Activated B cell treated with CpG ODN at 0.5 μM for 24 hours (primary cell): ENCODE measurements around the gene GPATCH11. TPM values are rescaled to one million over a fixed set of nuclear protein-coding genes. Genes with fewer than 3 reads are reported as not detected.

ENCODE experiments used
- ATAC-seq: fragments of 200-7000 bp; cut with Tn5 transposase; one replicate; pipeline ENCODE4 v1.10.0; 2021; ENCODE audit warnings: low read depth, mild to moderate bottlenecking, moderate library complexity
- CTCF ChIA-PET: fragments of 350-600 bp; sonication (Branson Sonifier 250); formaldehyde crosslinking; loops from one replicate; lab custom pipeline; 2021; ENCODE audit warnings: antibody characterized with exemption; lab: Charles Lee
- POLR2A ChIA-PET: fragments of 350-600 bp; sonication (Branson Sonifier 250); formaldehyde crosslinking; loops from one replicate; lab custom pipeline; 2021; ENCODE audit warnings: antibody characterized with exemption; lab: Charles Lee
- DNase-seq: peaks from one replicate; pipeline ENCODE4 v3.0.0; 2022
- H3K27ac Mint-ChIP-seq: one replicate; pipeline ENCODE4 v1.8.0; 2020; ENCODE audit warnings: mixed read lengths
- H3K27me3 Mint-ChIP-seq: one replicate; pipeline ENCODE4 v1.8.0; 2021; ENCODE audit warnings: mixed read lengths
- H3K36me3 Mint-ChIP-seq: one replicate; pipeline ENCODE4 v1.8.0; 2021; ENCODE audit warnings: low read depth, mixed read lengths
- H3K4me1 Mint-ChIP-seq: one replicate; pipeline ENCODE4 v1.8.0; 2021; ENCODE audit warnings: mixed read lengths
- H3K4me3 Mint-ChIP-seq: one replicate; pipeline ENCODE4 v1.8.0; 2020; ENCODE audit warnings: mild to moderate bottlenecking, mixed read lengths
- H3K9me3 Mint-ChIP-seq: one replicate; pipeline ENCODE4 v1.8.0; 2020; ENCODE audit warnings: mixed read lengths
- CTCF ChIP-seq: fragments of 200-600 bp; IDR thresholded peaks from one replicate; pipeline ENCODE4 v1.8.0; 2022; ENCODE audit warnings: antibody characterized with exemption, mild to moderate bottlenecking
- intact Hi-C: fragments of 100-400 bp; cut with micrococcal nuclease; formaldehyde crosslinking; loops from one replicate; pipeline ENCODE4 v1.15.1; 2024
- total RNA-seq: library from RNA; stranded (reverse); gene quantifications from 2 replicates; pipeline ENCODE4 v1.2.3, GENCODE V29; 2022

GPATCH11 gene
- total RNA-seq, 1 donor from 2014 or later, result 32.9 TPM

DNA sequence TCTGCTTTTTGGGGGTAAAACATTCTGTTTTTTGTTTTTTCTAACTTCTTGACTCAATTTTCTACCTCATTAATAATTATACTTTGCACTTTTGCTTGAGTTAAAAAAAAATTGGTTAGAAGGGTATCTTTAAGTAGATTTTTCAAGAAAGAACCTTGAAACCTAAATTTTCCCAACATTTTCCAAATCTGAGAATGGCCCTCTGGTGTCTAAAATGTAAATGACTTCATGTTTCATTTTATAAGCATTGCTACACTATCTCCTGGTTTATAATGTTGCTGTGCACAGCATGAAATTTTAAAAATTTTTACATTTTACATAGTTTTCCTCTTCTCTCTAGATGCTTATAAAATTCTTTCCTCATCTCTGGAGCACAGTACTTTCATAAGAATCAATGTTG is 58.2 kb downstream of the GPATCH11 start:
- TF ChIP-seq CTCF, result no peak
- Mint-ChIP-seq H3K9me3 (no peaks in the 10 kb centered on the region), H3K36me3 (peaks cover 67% of the 10 kb centered on the region), H3K27me3 (no peaks in the 10 kb centered on the region), H3K27ac (no peak overlapping the region), H3K4me3 (no peak overlapping the region), H3K4me1 (peaks cover 4% of the 10 kb centered on the region)
- DNase-seq (no peak), ATAC-seq (no peak)
- ChIA-PET CTCF (no interaction called here), POLR2A (no interaction called here)
- intact Hi-C loops, result no loop called here

DNA sequence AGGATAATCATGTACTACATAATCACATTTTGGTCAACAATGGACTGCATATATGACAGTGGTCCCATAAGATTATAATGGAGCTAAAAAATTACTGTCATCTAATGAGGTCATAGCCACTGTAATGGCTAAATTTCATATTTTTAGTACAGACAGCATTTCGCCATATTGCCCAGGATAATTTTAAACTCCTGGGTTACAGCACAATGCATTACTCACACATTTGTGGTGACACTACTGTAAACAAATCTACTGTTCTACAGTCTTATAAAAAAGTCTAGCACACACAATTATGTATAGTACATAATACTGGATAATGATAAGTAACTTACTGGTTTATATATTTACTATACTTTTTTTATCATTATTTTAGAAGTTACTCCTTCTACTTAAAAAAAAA is 59.7 kb downstream of the GPATCH11 start:
- POLR2A ChIA-PET, result no interaction called here
- no peak overlapping the region for H3K27ac Mint-ChIP-seq
- H3K4me1 Mint-ChIP-seq, result peaks cover 4% of the 10 kb centered on the region
- H3K36me3 Mint-ChIP-seq, result peaks cover 71% of the 10 kb centered on the region
- no peaks in the 10 kb centered on the region for H3K27me3 Mint-ChIP-seq
- no peak for TF ChIP-seq CTCF
- no peaks in the 10 kb centered on the region for H3K9me3 Mint-ChIP-seq
- H3K4me3 Mint-ChIP-seq, result no peak overlapping the region
- intact Hi-C loops, result no loop called here
- no peak for ATAC-seq
- CTCF ChIA-PET, result no interaction called here
- DNase-seq, result no peak

DNA sequence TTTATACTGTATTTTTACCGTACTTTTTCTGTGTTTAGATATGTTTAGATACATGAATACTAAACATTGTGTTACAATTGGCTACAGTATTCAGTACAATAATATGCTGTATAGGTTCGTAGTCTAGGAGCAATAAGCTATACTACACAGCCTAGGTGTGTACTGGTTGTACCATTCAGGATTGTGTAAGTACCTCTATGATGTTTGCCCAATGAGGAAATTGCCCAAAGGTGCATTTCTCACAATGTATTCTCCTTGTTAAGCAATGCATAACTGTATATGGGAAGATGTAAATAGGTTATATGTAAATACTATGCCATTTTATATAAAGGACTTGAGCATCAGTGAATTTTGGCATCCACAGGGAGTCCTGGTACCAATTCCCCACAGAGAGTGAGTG is 61.7 kb downstream of the GPATCH11 start:
- ATAC-seq, result no peak
- TF ChIP-seq CTCF, result no peak
- Mint-ChIP-seq H3K4me3 (no peak overlapping the region), H3K9me3 (no peaks in the 10 kb centered on the region), H3K27ac (no peak overlapping the region), H3K36me3 (peaks cover 57% of the 10 kb centered on the region), H3K27me3 (no peaks in the 10 kb centered on the region), H3K4me1 (peaks cover 13% of the 10 kb centered on the region)
- POLR2A ChIA-PET, result no interaction called here
- no peak for DNase-seq
- intact Hi-C loops, result no loop called here
- CTCF ChIA-PET, result no interaction called here

DNA sequence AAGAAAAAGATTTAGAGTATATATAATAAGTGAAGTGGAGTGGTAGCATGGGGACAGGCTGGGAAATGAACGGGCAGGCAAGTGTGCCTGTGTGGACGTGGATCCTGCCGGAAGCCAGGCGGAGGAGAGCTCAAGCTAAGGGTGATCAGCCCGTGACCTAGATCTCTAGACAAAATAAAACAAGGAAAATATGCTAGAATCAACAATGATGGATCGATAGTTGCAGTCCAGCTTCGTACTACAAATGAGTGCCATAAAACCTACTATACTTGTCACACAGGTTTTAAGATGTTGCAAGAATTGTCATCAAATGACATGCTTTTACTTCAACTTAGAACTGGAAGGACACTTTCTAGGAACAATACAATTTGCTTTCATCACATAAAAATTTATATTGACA is 64.0 kb downstream of the GPATCH11 start:
- Mint-ChIP-seq H3K9me3 (no peaks in the 10 kb centered on the region), H3K36me3 (peaks cover 52% of the 10 kb centered on the region), H3K4me1 (peaks cover 19% of the 10 kb centered on the region), H3K27me3 (no peaks in the 10 kb centered on the region), H3K4me3 (no peak overlapping the region), H3K27ac (no peak overlapping the region)
- ChIA-PET CTCF (no interaction called here), POLR2A (no interaction called here)
- intact Hi-C loops, result no loop called here
- DNase-seq (no peak), ATAC-seq (no peak)
- no peak for TF ChIP-seq CTCF

Other genes starting within 250 kb of the GPATCH11 start
- gene STRN, start 118.0 kb upstream of the GPATCH11 start, total RNA-seq, result 24.7 and 24.9 TPM in 2 replicates
- 42.6 and 50.3 TPM in 2 replicates for gene HEATR5B, start 146 bp upstream of the GPATCH11 start, total RNA-seq
- gene EIF2AK2, start 72.5 kb downstream of the GPATCH11 start, total RNA-seq, result 37.0 and 39.9 TPM in 2 replicates
- gene SULT6B1, start 104.2 kb downstream of the GPATCH11 start, total RNA-seq, result not detected in 2 replicates
- 29.2 and 35.5 TPM in 2 replicates for gene CEBPZOS, start 112.0 kb downstream of the GPATCH11 start, total RNA-seq
- gene CEBPZ, start 147.1 kb downstream of the GPATCH11 start, total RNA-seq, result 55.2 and 57.0 TPM in 2 replicates
- gene NDUFAF7, start 147.1 kb downstream of the GPATCH11 start, total RNA-seq, result 22.4 and 22.8 TPM in 2 replicates
- gene PRKD3, start 240.3 kb downstream of the GPATCH11 start, total RNA-seq, result 73.0 and 82.5 TPM in 2 replicates